IPS-20b (cell line): ENCODE results near the gene EXD3.
"Not testable (repeated sequence)": the region's sequence is repeated elsewhere in the genome, so short reads cannot be mapped to it uniquely, and the experiment has no call there.

Experiments used
- H3K27ac ChIP-seq: one replicate; pipeline ENCODE4 v1.5.1; 2013; ENCODE audit warnings: low read length
- H3K27me3 ChIP-seq: 2 replicates; pipeline ENCODE4 v1.6.1; 2013; ENCODE audit warnings: mild to moderate bottlenecking, low read length, inconsistent platforms; ENCODE audit not compliant: insufficient read depth
- H3K36me3 ChIP-seq: 2 replicates; pipeline ENCODE4 v1.6.1; 2013; ENCODE audit warnings: low read depth, mild to moderate bottlenecking, inconsistent platforms, low read length, moderate library complexity; ENCODE audit not compliant: insufficient read depth
- H3K4me1 ChIP-seq: 2 replicates; pipeline ENCODE4 v1.6.1; 2013; ENCODE audit warnings: mild to moderate bottlenecking, control low read depth, inconsistent platforms, low read length, moderate library complexity; ENCODE audit not compliant: insufficient read depth
- H3K4me3 ChIP-seq: 2 replicates; pipeline ENCODE4 v1.5.1; 2013; ENCODE audit warnings: mild to moderate bottlenecking, low read length, inconsistent platforms
- H3K9ac ChIP-seq: 2 replicates; pipeline ENCODE4 v1.6.1; 2013; ENCODE audit warnings: low read depth, mild to moderate bottlenecking, inconsistent platforms, low read length, moderate library complexity
- H3K9me3 ChIP-seq: 2 replicates; pipeline ENCODE4 v1.6.1; 2013; ENCODE audit warnings: mild to moderate bottlenecking, low read depth, low read length, inconsistent platforms; ENCODE audit not compliant: insufficient read depth

The EXD3 gene

DNA sequence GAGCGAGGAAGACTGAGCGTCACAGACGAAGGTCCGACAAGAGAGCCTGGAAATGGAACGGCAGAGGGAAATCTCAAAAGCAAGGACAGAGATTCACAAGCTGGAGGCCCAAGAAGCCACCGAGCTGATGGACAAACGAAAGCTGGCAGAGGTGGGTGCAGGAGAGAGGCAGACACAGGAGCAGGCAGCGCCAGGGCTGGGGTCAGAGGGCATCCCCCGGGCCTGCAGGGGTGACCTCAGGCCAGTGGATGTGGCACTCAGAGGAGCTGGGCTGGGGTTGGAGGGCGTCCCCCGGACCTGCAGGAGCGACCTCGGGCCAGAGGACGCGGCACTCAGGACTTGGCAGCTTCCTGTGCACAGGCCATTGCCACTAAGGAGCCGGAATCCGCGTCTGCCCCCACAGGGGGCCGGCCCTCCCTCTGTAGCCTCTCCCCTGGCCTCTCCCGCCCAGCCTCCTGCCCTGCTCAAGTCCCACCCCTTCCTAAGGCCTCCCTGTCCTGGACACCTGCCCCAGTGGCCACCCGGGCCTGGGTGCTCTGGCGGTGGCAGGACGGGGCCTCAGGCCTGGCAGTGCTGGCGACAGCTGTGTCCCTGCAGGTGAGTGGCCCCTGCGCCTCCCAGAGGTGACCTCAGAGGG, 40.4 kb downstream of the EXD3 start:
- Histone ChIP-seq H3K9ac (no peak overlapping the region), H3K27me3 (no peaks in the 10 kb centered on the region; the same call in 1 of the 2 replicates), H3K36me3 (no peaks in the 10 kb centered on the region), H3K27ac (no peak overlapping the region), H3K4me1 (no peaks in the 10 kb centered on the region), H3K9me3 (no peaks in the 10 kb centered on the region), H3K4me3 (no peak overlapping the region)

DNA sequence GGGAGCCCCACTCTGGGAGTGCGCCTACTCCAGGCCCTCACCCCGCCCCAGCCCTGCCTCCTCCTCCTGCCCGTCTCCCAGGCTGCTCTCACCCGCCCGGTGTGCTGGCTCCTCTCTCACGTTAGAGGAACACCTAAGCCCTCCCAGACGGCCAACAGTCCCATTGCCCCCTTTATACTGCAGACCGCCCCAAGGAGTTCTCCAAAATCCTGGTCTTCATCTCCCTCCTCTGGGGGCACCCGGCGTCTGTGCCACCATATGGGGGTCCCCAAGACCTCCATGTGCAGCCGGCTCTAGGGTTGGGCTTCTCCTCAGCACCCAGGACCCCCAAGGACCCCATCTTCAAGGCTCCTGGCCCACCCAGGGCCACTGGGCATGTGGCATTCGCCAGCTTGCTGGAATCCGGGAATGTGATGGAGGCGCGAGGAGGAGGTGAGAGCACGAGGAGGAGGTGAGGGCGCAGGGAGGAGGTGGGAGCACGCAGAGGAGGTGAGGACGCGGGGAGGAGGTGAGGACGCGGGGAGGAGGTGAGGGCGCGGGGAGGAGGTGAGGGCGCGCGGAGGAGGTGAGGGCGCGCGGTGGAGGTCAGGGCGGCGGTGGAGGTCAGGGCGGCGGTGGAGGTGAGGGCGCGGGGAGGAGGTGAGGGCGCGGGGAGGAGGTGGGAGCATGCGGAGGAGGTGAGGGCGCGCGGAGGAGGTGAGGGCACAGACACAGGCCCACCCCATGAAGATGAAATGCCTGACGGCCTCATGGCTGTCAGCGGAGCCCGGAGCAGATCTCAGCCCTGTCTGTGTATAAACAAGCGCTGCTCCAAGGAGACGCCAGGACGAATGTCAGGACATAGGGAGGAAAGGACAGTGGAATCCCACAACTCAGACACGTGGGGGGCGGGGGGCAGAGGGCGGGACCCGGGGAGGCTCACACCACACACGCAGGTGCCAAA, 41.2 kb downstream of the EXD3 start:
- Histone ChIP-seq H3K27me3 (no peaks in the 10 kb centered on the region; the same call in 1 of the 2 replicates), H3K4me1 (no peaks in the 10 kb centered on the region), H3K9me3 (no peaks in the 10 kb centered on the region), H3K9ac (no peak overlapping the region), H3K36me3 (no peaks in the 10 kb centered on the region), H3K27ac (no peak overlapping the region), H3K4me3 (no peak overlapping the region)

DNA sequence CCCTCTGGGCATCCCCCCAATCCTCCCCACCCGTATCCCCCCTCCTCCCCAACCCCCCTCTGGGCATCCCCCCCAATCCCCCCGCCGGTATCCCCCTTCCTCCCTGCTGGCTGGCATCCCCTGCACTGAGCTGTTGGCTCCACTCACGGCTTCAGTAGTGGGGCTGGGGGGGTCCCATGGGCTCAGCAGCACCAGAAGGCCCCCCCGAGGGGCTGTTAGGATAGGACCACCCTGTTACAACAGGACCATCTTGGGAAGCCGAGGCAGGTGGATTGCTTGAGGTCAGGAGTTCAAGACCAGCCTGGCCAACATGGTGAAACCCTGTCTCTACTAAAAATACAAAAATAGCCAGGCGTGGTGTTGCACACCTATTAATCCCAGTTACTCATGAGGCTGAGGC, 42.4 kb downstream of the EXD3 start:
- no peaks in the 10 kb centered on the region for H3K4me1 ChIP-seq
- no peaks in the 10 kb centered on the region; the same call in 1 of the 2 replicates for H3K27me3 ChIP-seq
- H3K9me3 ChIP-seq = no peaks in the 10 kb centered on the region
- no peak overlapping the region for H3K9ac ChIP-seq
- no peak overlapping the region for H3K4me3 ChIP-seq
- no peaks in the 10 kb centered on the region for H3K36me3 ChIP-seq
- H3K27ac ChIP-seq = no peak overlapping the region

DNA sequence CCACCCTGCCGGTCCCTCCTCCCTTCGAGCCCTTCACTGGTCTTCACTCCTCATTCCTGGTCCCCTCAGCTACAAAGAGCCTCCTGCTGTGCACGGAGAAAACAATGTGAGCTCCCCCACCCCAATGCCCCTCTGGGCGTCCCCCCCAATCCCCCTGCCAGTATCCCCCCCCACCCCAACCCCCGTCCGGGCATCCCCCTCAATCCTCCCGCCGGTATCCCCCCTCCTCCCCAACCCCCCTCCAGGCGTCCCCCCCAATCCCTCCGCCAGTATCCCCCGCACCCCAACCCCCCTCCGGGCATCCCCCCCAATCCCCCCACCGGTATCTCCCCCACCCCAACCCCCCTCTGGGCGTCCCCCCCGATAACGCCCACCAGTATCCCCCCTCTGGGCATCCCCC, 42.8 kb downstream of the EXD3 start:
- no peak overlapping the region for H3K4me3 ChIP-seq
- 0 out of 2 replicates have a peak, but pooled peaks cover 4% of the 10 kb centered on the region for H3K9me3 ChIP-seq
- H3K36me3 ChIP-seq = no peaks in the 10 kb centered on the region
- H3K27ac ChIP-seq = no peak overlapping the region
- H3K4me1 ChIP-seq = no peaks in the 10 kb centered on the region
- no peaks in the 10 kb centered on the region; the same call in 1 of the 2 replicates for H3K27me3 ChIP-seq
- no peak overlapping the region for H3K9ac ChIP-seq

DNA sequence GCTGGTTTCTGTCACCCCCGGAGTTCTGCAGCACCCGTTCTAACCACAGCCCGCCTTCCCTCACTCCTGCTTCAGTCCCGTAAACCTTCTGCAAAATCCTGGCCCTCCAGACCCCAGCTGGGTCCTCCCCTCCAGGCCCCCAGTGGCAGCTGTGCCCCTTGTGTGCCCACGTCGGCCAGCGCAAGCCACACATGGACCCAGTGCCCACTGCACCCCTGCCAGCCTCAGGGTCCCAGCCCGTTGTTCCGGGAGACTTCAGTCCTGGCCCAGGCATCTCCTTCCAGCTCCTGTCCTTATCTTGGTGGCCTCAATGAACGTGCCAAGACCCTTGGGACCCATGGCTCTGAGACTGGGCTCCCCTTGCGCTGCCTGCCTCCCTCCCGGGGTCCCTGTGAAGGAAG, 43.2 kb downstream of the EXD3 start:
- Histone ChIP-seq H3K9me3 (0 out of 2 replicates have a peak, but pooled peaks cover 4% of the 10 kb centered on the region), H3K9ac (no peak overlapping the region), H3K36me3 (no peaks in the 10 kb centered on the region)

DNA sequence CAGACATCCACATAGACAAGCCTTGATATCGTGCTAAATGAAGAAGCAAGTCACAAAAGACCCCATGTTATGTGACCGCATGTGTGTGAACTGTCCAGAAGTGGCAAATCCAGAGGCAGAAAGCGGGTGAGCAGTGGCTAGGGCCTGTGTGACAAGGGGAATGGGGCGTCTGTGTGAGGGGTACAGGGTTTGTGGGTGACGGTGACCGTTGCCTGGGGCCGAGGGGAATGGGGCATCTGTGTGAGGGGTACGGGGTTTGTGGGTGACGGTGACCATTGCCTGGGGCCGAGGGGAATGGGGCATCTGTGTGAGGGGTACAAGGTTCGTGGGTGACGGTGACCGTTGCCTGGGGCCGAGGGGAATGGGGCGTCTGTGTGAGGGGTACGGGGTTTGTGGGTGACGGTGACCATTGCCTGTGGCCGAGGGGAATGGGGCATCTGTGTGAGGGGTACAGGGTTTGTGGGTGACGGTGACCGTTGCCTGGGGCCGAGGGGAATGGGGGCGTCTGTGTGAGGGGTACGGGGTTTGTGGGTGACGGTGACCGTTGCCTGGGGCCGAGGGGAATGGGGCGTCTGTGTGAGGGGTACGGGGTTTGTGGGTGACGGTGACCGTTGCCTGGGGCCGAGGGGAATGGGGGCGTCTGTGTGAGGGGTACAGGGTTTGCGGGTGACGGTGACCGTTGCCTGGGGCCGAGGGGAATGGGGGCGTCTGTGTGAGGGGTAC, 44.1 kb downstream of the EXD3 start:
- not testable (repeated sequence) for H3K4me1 ChIP-seq, H3K27me3 ChIP-seq, H3K9me3 ChIP-seq, H3K27ac ChIP-seq, H3K4me3 ChIP-seq, H3K36me3 ChIP-seq, H3K9ac ChIP-seq

More for the DNA sequence above, 43.2 kb downstream of the EXD3 start:
- Histone ChIP-seq H3K4me1 (no peaks in the 10 kb centered on the region), H3K4me3 (no peak overlapping the region), H3K27me3 (no peaks in the 10 kb centered on the region; the same call in 1 of the 2 replicates), H3K27ac (no peak overlapping the region)

DNA sequence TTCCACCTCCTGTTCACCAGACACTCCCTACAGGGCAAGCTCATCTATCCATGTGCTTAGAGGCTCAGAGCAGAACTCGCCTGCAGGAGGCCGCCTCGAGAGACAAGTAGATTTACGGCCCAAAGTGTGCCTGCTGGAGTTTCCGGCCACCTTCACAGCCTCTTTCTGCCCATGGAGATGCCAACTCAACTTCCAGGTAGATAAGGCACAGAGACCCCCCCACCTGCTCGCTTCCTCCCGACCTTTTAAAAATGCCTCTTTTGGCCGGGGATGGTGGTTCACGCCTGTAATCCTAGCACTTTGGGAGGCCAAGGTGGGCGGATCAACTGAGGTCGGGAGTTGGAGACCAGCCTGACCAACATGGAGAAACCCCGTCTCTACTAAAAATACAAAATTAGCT, 46.6 kb downstream of the EXD3 start:
- H3K4me1 ChIP-seq = no peaks in the 10 kb centered on the region
- H3K9me3 ChIP-seq = 0 out of 2 replicates have a peak, but pooled peaks cover 4% of the 10 kb centered on the region
- H3K27me3 ChIP-seq = no peaks in the 10 kb centered on the region; the same call in 1 of the 2 replicates
- no peak overlapping the region for H3K4me3 ChIP-seq
- H3K36me3 ChIP-seq = no peaks in the 10 kb centered on the region
- H3K27ac ChIP-seq = no peak overlapping the region
- no peak overlapping the region for H3K9ac ChIP-seq

DNA sequence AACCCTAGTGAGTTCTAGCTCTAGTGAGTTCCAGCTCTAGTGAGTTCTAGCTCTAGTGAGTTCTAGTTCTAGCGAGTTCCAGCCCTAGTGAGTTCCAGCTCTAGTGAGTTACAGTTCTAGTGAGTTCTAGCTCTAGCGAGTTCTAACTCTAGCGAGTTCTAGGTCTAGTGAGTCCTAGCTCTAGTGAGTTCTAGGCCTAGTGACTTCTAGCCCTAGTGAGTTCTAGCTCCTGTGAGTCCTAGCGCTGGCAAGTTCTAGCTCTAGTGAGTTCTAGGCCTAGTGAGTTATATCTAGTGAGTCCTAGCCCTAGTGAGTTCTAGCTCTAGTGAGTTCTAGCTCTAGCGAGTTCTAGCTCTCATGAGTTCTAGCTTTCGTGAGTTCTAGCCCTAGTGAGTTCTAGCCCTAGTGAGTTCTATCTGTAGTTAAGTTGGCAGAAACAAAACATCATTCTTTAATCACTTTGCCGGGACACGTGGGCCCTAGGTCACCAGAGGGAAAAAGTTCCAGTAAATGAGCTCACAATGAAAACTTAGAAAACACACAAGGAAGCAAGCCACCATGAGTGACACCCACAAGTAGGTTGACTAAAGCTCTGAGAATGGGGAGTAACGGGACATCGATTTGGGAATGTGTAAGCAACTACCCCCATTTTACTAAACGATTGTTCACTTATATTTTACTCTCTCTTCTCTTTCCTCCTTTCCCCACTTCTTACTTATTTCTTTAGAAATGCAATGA, 47.5 kb downstream of the EXD3 start:
- H3K9me3 ChIP-seq = 0 out of 2 replicates have a peak, but pooled peaks cover 4% of the 10 kb centered on the region
- no peaks in the 10 kb centered on the region for H3K36me3 ChIP-seq
- no peak overlapping the region for H3K9ac ChIP-seq
- no peak overlapping the region for H3K4me3 ChIP-seq
- no peak overlapping the region for H3K27ac ChIP-seq
- H3K4me1 ChIP-seq = no peaks in the 10 kb centered on the region
- H3K27me3 ChIP-seq = no peaks in the 10 kb centered on the region; the same call in 1 of the 2 replicates

DNA sequence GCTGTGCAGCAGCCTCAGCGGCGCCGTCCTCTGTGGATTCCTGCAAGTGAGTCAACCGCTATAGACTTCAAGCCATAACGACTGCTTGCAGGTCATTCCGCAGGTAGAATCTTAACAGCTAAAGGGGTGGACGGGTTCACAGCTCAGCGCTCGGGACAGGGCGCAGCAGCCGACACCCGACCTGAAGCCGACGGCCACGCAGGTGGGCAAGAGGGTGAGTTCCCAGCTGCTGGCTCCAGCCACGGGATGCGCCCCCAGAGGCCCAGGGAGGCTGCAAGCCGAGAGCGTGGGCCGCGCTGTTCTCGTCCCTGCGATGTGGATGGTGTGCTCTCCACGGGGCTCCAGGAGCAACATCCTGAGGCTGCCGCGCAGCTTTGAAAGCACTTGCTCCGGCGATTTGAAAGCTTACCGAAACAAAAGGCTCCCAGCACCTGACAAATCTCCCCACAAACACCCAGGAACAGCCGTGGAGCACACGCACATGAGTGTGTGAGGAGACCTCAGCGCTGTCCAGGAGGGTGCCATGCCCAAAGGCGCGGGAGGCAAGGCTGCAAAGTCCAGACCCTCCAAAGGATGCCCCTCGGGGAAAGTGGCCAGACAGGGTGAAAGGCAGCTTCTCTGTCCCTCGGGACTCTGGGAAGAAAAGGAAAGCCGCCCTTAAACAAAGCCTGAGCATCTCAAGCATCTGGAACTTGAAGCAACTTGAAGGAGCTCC, 48.7 kb downstream of the EXD3 start:
- Histone ChIP-seq H3K9ac (no peak overlapping the region), H3K27ac (no peak overlapping the region)

DNA sequence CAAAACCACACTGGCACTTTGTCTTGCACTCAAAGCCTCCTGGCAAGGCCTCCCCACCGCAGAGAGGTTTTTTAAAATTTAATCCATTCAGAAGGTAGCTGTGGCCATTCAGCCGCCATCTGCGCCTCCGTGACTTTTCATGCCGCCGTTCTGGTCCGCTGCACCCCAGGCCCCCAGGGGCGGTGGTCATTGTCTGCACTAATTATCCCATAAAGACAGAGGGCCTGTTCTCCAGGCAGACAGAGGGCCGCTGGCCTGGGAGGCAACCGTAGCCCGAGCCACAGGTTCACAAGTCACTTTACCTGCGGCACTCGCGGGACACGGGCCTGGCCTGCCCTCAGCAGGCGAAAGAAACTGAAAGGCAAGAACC, 49.4 kb downstream of the EXD3 start:
- Histone ChIP-seq H3K9ac (no peak overlapping the region), H3K27me3 (no peaks in the 10 kb centered on the region; the same call in 1 of the 2 replicates), H3K4me3 (no peak overlapping the region), H3K27ac (no peak overlapping the region), H3K36me3 (no peaks in the 10 kb centered on the region), H3K9me3 (0 out of 2 replicates have a peak, but pooled peaks cover 4% of the 10 kb centered on the region), H3K4me1 (no peaks in the 10 kb centered on the region)

More for the DNA sequence above, 48.7 kb downstream of the EXD3 start:
- Histone ChIP-seq H3K27me3 (no peaks in the 10 kb centered on the region; the same call in 1 of the 2 replicates), H3K9me3 (0 out of 2 replicates have a peak, but pooled peaks cover 4% of the 10 kb centered on the region), H3K4me3 (no peak overlapping the region), H3K36me3 (no peaks in the 10 kb centered on the region), H3K4me1 (no peaks in the 10 kb centered on the region)
